ENCODE data around the gene PPFIBP1.

DNA sequence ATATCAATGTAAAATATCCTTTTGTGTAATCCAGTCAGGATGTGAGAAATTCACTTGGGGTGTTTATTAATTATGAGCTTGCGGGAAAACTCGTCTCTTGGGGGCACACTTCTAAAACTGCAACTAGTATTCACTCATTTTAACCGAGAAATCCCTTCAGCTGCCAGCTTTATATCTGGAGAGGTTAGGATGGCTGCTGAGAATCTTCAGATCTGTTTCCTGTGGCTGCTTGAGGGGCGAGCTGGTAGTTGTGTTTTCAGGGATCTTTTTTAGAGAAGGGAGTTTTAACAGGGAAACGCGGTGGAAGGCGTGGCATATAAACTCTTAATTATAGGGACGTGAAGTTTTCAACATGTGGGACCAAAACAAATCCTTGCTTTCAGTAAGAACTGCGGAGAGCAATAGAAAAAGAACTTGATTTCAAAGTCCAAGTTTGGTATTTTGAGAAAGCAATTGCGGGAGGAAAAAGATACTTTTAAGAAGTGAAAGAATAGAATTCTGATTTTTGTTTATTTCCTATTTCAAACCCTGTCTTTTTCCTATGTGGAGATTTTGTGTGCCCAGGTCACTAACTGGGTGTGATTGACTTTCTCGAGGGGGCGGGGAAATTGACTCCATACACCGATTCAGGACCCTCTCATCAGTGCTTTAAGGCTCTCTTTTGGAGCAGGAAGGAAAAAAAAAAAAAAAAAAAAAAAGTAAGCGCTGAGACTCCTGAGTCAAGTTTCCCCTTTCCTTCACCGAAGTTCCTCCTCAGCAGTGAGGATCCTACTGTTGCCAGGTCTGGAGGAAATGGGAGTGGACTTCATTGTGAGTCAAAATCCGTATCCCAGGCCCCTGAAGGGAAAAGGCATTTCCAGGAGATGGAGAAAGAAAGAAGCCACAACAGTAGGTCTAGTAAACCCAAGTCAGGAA is 1.1 kb downstream of the PPFIBP1 start:
- TF ChIP-seq, protein P1, sequence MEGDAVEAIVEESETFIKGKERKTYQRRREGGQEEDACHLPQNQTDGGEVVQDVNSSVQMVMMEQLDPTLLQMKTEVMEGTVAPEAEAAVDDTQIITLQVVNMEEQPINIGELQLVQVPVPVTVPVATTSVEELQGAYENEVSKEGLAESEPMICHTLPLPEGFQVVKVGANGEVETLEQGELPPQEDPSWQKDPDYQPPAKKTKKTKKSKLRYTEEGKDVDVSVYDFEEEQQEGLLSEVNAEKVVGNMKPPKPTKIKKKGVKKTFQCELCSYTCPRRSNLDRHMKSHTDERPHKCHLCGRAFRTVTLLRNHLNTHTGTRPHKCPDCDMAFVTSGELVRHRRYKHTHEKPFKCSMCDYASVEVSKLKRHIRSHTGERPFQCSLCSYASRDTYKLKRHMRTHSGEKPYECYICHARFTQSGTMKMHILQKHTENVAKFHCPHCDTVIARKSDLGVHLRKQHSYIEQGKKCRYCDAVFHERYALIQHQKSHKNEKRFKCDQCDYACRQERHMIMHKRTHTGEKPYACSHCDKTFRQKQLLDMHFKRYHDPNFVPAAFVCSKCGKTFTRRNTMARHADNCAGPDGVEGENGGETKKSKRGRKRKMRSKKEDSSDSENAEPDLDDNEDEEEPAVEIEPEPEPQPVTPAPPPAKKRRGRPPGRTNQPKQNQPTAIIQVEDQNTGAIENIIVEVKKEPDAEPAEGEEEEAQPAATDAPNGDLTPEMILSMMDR (IDR thresholded peaks at IDR 0.05; ENCODE audit: low read length), result no peak
- TF ChIP-seq EZH2phosphoT487 (IDR thresholded peaks at IDR 0.05; ENCODE audit: low read length) (no peak), EZH2 (optimal IDR thresholded peaks at IDR 0.05; ENCODE audit: low read depth, low read length) (no peak)

All from MM.1S (cell line).